NCI-H1436 (cell line): ENCODE data around the gene CCDC12.
"Not testable (repeated sequence)": the region's sequence is repeated elsewhere in the genome, so short reads cannot be mapped to it uniquely, and the experiment has no call there.

ENCODE experiments used
- DNase-seq: peaks from one replicate; lab custom pipeline; 2025; lab: John Stamatoyannopoulos, UW

CCDC12 gene

GRCh38 chr3:46978985-46979944 lies 2.7 kb upstream of the CCDC12 start, which contains the start of gene NBEAL2:
NBEAL2 (plus strand) TSS chr3:46979666; CDS start chr3:46979862, 196 bp downstream.
- DNase-seq, result peak; percentile 69

- DNase-seq, result no peak
Observed at GRCh38 chr3:46978381-46978780, 1.8 kb upstream of the CCDC12 start.

GRCh38 chr3:46977811-46978195 lies 1.3 kb upstream of the CCDC12 start:
- DNase-seq, result no peak

- no peak for DNase-seq
Observed at GRCh38 chr3:46974421-46975171, 1.9 kb downstream of the CCDC12 start.

- DNase-seq, result no peak
Observed at GRCh38 chr3:46972396-46972795, 4.1 kb downstream of the CCDC12 start.

GRCh38 chr3:46971742-46972141 lies 4.8 kb downstream of the CCDC12 start:
- DNase-seq, result no peak

DNA sequence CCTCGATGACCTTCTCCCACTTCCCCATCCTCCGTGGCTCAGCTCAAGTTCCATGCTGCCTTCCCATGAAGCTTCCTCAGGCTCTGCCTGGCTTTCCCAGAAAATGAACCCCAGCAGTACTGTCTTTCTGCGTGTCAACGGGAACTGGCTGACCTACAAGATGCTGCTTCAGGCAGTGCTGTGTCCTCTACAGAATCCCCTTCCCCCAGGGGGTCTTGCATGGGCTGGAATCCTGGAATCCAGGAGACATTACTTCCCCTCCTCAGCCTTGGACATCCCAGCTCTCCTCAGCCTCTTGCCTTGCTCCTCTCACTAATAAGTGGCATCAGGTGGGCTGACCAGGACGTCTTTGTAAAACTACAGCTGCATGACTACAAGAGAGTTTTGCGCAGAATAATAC lies 5.4 kb downstream of the CCDC12 start:
- no peak for DNase-seq

- DNase-seq, result no peak
Observed at GRCh38 chr3:46970391-46971091, 6.0 kb downstream of the CCDC12 start.

- DNase-seq, result no peak
Observed at GRCh38 chr3:46968783-46969428, 7.6 kb downstream of the CCDC12 start.

DNA sequence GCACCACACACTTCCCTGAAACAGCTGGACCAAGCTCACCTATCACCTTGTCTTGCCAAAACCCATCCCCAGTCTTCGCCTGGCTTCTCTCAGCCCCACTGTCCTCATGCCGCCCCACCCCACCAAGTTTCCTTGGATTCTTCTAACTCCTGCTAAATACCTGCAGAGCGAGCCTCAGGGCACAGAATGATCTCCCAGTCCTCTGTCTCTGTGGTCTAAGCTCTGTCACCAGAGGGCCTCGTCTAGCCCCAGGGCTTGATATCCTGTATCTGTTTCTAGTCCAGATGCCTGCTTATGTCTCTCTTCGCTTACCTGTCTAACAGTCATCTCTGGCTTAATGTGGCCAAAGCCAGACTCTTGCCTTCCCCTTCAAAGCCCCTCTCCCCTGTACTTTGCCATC lies 9.7 kb downstream of the CCDC12 start:
- DNase-seq, result no peak

- DNase-seq, result no peak
Observed at GRCh38 chr3:46965151-46965550, 11.4 kb downstream of the CCDC12 start.

DNA sequence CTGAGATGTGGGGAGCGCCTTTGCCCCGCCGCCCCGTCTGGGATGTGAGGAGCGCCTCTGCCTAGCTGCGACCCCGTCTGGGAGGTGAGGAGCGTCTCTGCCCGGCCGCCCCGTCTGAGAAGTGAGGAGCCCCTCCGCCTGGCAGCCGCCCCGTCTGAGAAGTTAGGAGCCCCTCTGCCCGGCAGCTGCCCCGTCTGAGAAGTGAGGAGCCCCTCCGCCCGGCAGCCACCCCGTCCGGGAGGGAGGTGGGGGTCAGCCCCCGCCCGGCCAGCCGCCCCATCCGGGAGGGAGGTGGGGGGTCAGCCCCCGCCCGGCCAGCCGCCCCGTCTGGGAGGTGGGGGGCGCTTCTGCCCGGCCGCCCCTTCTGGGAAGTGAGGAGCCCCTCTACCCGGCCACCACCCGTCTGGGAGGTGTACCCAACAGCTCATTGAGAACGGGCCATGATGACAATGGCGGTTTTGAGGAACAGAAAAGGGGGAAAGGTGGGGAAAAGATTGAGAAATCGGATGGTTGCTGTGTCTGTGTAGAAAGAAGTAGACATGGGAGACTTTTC lies 12.4 kb downstream of the CCDC12 start:
- not testable (repeated sequence) for DNase-seq

DNA sequence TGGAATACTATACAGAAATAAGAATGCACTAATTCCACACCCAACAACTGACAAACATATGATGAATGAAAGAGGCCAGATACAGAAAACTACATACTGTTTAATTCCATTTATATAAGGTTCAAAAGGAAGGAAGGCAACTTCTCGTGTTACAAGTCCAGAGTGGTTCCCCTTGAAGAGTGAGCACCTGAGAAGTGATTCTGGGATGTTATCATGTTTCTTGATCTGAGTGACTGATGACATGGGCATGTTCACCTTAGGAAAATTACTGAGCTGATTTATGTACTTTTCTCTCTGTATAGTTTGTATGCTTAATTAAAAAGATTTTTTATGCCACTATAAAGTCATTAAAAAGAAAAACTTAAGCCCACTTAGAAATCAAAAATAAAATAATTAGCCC lies 13.6 kb downstream of the CCDC12 start:
- no peak for DNase-seq

GRCh38 chr3:46962427-46962826 lies 14.1 kb downstream of the CCDC12 start:
- DNase-seq, result no peak

DNA sequence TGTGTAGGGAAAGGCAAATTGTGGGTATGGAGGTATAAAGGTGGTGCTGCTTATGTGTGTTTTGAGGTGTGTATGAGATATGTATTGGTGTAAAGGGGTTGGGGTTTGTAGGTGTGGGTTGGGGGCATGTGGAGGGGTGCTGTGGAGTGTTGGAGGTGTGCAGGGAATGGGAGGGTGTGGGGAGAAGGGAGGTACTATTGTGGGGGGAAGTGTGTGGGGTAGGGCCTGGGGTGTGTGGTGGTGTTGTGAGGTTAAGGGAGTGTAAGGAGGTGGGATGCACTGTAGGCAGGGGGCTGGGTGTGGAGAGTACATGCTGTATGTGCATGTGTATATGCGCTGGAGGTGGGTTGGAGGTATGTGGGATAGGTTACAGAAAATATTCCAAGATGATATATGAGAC lies 15.7 kb downstream of the CCDC12 start:
- no peak for DNase-seq

DNA sequence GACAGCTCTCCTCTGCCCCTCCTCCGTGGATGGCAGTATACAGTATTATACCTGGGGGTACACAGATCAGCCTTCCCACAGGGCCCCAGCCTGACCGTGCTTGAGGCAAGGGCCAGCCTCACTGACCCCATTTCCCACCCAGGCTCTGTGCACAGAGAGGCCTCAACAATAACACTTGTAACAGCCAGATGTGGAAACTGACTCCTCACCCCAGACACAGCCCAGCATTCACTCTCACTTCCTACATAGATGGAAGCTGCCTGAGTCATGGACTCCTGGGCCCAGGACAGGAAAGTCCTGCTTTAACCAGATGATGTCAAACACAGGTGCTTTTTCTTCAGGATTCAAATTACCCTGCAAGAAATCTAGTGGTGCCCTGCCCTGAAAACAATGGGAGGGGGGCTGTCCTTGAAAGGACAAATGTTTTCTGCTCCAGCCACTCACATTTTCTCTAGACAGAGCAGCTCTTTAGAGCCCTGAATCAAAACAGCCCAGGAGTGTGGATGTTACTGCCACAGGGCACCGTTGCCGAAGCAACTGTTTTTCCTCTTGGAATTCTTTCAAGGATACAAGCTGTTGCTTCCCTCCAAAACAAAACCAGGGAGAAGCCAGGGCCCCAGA lies 16.4 kb downstream of the CCDC12 start:
- DNase-seq, result no peak

GRCh38 chr3:46959161-46959511 lies 17.4 kb downstream of the CCDC12 start:
- DNase-seq, result no peak

- no peak for DNase-seq
Observed at GRCh38 chr3:46958467-46959160, 17.9 kb downstream of the CCDC12 start.

DNA sequence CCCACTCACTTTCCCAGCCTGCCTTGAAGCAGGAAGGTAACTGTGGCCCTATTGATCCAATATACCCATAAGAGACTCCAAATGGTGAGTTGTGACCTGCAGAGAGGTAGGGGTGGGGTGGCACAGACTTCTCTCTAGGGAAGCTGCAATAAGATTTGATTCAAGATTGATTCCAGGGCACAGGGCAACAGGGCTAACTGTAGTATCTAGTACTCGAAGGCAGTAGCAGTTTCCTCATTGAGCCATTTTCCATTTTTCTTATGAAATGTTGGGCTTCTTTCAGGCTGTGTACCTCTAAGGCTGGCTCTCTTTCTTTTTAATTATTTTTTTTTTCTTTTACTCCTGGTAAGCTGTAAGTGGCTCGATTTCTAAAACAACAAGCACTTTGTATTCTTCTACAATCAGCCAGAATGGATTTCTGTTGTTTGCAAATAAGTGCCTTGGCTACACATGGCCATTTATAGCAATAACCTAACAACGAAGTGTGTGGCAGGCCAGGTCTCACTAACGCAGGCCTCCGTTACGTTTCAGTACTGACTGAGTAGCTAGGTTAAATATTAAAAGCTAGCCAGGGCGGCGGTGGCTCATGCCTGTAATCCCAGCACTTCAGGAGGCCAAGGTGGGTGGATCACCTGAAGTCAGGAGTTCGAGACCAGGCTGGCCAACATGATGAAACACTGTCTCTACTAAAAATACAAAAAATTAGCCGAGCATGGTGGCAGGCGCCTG lies 19.3 kb downstream of the CCDC12 start:
- DNase-seq, result no peak

DNA sequence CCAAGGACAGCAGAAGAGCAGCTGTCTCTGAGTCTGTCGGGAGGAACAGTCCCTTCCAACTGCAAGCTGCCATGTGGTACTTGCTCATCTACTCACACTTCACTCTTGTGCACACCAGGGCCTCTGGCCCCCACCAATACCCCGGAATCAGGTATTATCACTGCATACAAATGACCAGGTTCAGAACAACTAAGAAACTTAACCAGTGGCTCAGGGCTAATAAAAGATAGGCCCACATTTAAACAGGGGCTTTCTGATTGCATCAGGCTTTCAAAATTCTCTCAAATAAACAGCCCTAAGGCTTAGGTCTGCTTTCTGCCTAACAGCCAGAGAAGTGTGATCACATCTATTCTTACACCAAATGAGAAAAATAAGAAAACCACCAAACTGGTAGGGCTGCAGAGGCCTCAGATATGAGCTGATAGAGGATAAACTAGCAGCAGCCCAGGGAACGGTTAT lies 20.7 kb downstream of the CCDC12 start:
- no peak for DNase-seq
